Brain pericyte (primary cell): ENCODE measurements around the gene RGL2.
"Not testable (repeated sequence)": the region's sequence is repeated elsewhere in the genome, so short reads cannot be mapped to it uniquely, and the experiment has no call there.

Experiments
- DNase-seq: peaks from one replicate; pipeline ENCODE4 v3.0.0-alpha.2; 2012; ENCODE audit warnings: low read depth, low spot score

Gene RGL2

GRCh38 chr6:33273924-33274902 is 24.5 kb downstream of the RGL2 start:
- DNase-seq = no peak

GRCh38 chr6:33273129-33273923 is 25.4 kb downstream of the RGL2 start:
- DNase-seq = no peak

GRCh38 chr6:33272275-33273128 is 26.2 kb downstream of the RGL2 start:
- no peak for DNase-seq

GRCh38 chr6:33271468-33272274 is 27.1 kb downstream of the RGL2 start, which contains the start of the genes RPS18 and VPS52:
TSS of gene RPS18 (plus strand) at chr6:33272075. CDS start at chr6:33272120, 45 bp downstream.
TSS of gene VPS52 (minus strand) at chr6:33271876. CDS start at chr6:33271675, 201 bp downstream.
- peak; percentile 97 for DNase-seq

GRCh38 chr6:33271117-33271467 is 27.6 kb downstream of the RGL2 start:
- no peak for DNase-seq

- DNase-seq = no peak
Measured at GRCh38 chr6:33264015-33264414, 34.7 kb downstream of the RGL2 start.

- DNase-seq = not testable (repeated sequence)
Measured at GRCh38 chr6:33262490-33262889, 36.3 kb downstream of the RGL2 start.

- no peak for DNase-seq
Measured at GRCh38 chr6:33259032-33259431, 39.7 kb downstream of the RGL2 start.

GRCh38 chr6:33254591-33254990 is 44.2 kb downstream of the RGL2 start:
- DNase-seq = no peak

GRCh38 chr6:33252759-33253158 is 46.0 kb downstream of the RGL2 start:
- DNase-seq = no peak

GRCh38 chr6:33251395-33252012 is 47.2 kb downstream of the RGL2 start:
- DNase-seq = no peak

GRCh38 chr6:33250731-33251130 is 48.0 kb downstream of the RGL2 start:
- DNase-seq = no peak

GRCh38 chr6:33249732-33250630 is 48.8 kb downstream of the RGL2 start:
- DNase-seq = no peak

GRCh38 chr6:33248932-33249731 is 49.6 kb downstream of the RGL2 start:
- peak; percentile 97 for DNase-seq

GRCh38 chr6:33248643-33248931 is 50.2 kb downstream of the RGL2 start:
- DNase-seq = no peak

- DNase-seq = peak; percentile 71
Measured at GRCh38 chr6:33247977-33248642, 50.6 kb downstream of the RGL2 start.

GRCh38 chr6:33243476-33243875 is 55.3 kb downstream of the RGL2 start:
- DNase-seq = no peak

GRCh38 chr6:33241968-33242367 is 56.8 kb downstream of the RGL2 start:
- DNase-seq = no peak
